ENCODE measurements around the gene GSK3B.

GRCh38 chr3:120047686-120048085 is 46.6 kb downstream of the GSK3B start:
- TF ChIP-seq OSR1 (CRISPR knock-in tag; IDR thresholded peaks at IDR 0.05), result no peak
- no peak for TF ChIP-seq PATZ1 (CRISPR knock-in tag; IDR thresholded peaks at IDR 0.05; ENCODE audit: borderline replicate concordance)
- TF ChIP-seq GLIS3 (CRISPR knock-in tag; IDR thresholded peaks at IDR 0.05), result no peak
- TF ChIP-seq ZC3H10 (CRISPR knock-in tag; IDR thresholded peaks at IDR 0.05), result no peak
- no peak for TF ChIP-seq PPARA (CRISPR knock-in tag; IDR thresholded peaks at IDR 0.05; ENCODE audit: borderline replicate concordance)
- TF ChIP-seq CSDC2 (CRISPR knock-in tag; IDR thresholded peaks at IDR 0.05), result no peak
- TF ChIP-seq ZNF70 (CRISPR knock-in tag; IDR thresholded peaks at IDR 0.05), result no peak
- TF ChIP-seq ZFP30 (CRISPR knock-in tag; IDR thresholded peaks at IDR 0.05), result no peak
- no peak for TF ChIP-seq TCF4 (CRISPR knock-in tag; IDR thresholded peaks at IDR 0.05; ENCODE audit: borderline replicate concordance)
- no peak for TF ChIP-seq ZNF8 (CRISPR knock-in tag; IDR thresholded peaks at IDR 0.05)
- TF ChIP-seq CREB5 (CRISPR knock-in tag; IDR thresholded peaks at IDR 0.05; ENCODE audit: low read depth), result no peak
